Omental fat pad (tissue), 4 donors: ENCODE measurements around the gene ARHGEF17. TPM values are rescaled to one million over a fixed set of nuclear protein-coding genes. Genes with fewer than 3 reads are reported as not detected.

Experiments
- ATAC-seq: fragments of 150-250 bp; one replicate; pipeline ENCODE4 v1.9.1; 2016; ENCODE audit warnings: mild to moderate bottlenecking, moderate library complexity; ENCODE audit not compliant: low FRiP score
- DNase-seq: peaks from one replicate; pipeline ENCODE4 v3.0.0-alpha.2; 2019; ENCODE audit warnings: low spot score
- CTCF ChIP-seq, 3 donors: fragments of 450-650 bp; IDR thresholded peaks; one replicate each; pipeline ENCODE4 v1.5.1; 2016 to 2017; ENCODE audit warnings: antibody characterized with exemption in 3 of 3, mild to moderate bottlenecking in 3 of 3, moderate library complexity in 2 of 3
- total RNA-seq, 4 donors: library from RNA; depleted of rRNA; stranded (reverse); fragments of >200 nt; gene quantifications; one replicate each; pipeline ENCODE4 v1.1.0, GENCODE V29; 2016

Gene ARHGEF17
- total RNA-seq, 4 donors from 2014 or later, result 27.3 to 80.7 (median 31.9) TPM

- ATAC-seq, result no peak
- DNase-seq, result no peak
These were observed 51.3 kb downstream of the ARHGEF17 start for GRCh38 chr11:73359341-73359740.

GRCh38 chr11:73359930-73360742 is 52.1 kb downstream of the ARHGEF17 start:
- ATAC-seq (no peak), DNase-seq (no peak)
- TF ChIP-seq CTCF (IDR thresholded peaks at IDR 0.05), result no peak

More at GRCh38 chr11:73359341-73359740, 51.3 kb downstream of the ARHGEF17 start:
- TF ChIP-seq CTCF (IDR thresholded peaks at IDR 0.05), result no peak

- DNase-seq, result no peak
- TF ChIP-seq CTCF (IDR thresholded peaks at IDR 0.05), result no peak
- no peak for ATAC-seq
These were observed 52.8 kb downstream of the ARHGEF17 start for GRCh38 chr11:73360743-73361369.

GRCh38 chr11:73361953-73362776 is 54.1 kb downstream of the ARHGEF17 start:
- no peak for TF ChIP-seq CTCF (IDR thresholded peaks at IDR 0.05)
- ATAC-seq, result no peak
- no peak for DNase-seq

GRCh38 chr11:73363147-73363546 is 55.1 kb downstream of the ARHGEF17 start:
- ATAC-seq (no peak), DNase-seq (no peak)
- TF ChIP-seq CTCF (IDR thresholded peaks at IDR 0.05), result no peak

- no peak for TF ChIP-seq CTCF (IDR thresholded peaks at IDR 0.05)
- DNase-seq, result no peak
- ATAC-seq, result no peak
These were observed 57.5 kb downstream of the ARHGEF17 start for GRCh38 chr11:73365352-73366264.
